Activated gamma-delta T cell treated with Interleukin-2 at 50 U/mL for 16 hours (primary cell): Measurements from ENCODE around the gene ARFGAP1.

ENCODE experiments used
- DNase-seq: peaks from one replicate; pipeline ENCODE4 v3.0.0-alpha.2; 2020

The ARFGAP1 gene

DNA sequence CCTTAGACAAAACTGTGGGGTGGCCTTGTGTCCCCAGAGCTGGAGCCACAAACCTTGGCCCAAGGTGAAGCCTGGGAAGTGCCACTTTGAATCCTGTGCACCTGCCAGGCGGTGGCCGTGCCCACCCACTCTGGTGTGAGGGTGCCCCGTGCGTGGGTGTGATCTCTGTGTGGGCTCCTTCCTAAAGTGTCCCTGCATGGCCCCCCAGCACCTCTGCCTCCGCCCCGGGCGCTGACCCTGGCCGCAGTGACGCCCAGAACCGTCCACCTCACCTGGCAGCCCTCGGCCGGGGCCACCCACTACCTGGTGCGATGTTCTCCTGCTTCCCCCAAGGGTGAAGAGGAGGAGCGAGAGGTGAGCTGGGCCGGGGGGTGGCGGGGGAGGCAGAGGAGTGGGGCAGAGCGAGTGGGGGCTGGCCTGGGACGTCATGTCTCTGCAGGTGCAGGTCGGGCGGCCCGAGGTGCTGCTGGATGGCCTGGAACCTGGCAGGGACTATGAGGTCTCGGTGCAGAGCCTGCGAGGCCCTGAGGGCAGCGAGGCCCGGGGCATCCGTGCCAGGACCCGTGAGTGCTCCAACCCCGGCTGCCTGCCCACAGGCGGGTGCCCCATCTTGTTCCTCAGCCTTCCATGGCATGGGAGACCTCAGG lies 38.7 kb downstream of the ARFGAP1 start:
- no peak for DNase-seq

DNA sequence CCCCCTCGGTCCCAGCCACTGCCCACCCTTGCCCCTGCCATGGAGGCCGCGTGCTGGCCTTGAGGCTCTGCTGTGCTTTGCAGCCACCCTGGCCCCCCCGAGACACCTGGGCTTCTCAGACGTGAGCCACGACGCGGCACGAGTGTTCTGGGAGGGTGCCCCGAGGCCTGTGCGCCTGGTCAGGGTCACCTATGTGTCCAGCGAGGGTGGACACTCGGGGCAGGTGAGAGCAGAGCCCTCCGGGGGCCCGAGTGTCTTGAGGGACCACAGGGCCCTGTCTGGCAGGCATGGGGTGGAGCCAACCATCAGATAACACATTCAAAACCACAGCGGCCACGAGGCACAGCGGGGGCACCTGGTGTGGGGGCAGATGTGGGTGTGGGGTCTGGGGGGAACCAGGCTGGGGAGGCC lies 39.2 kb downstream of the ARFGAP1 start:
- no peak for DNase-seq

DNA sequence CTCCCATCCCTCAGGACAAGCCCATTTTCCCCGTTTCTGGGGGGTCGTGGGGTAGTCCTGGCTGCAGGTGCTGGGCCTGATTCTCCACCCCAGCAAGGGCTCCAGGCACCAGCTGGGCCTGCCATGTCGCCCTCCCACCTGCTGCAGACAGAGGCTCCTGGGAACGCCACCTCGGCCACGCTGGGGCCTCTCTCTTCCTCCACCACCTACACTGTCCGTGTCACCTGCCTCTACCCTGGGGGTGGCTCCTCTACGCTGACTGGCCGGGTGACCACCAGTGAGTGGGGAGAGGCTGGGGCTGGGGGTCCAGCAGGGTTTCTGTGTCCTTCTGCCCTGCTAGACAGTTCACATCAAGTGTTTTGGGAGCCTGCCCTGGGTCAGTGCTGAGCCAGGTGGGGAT lies 39.7 kb downstream of the ARFGAP1 start:
- no peak for DNase-seq

DNA sequence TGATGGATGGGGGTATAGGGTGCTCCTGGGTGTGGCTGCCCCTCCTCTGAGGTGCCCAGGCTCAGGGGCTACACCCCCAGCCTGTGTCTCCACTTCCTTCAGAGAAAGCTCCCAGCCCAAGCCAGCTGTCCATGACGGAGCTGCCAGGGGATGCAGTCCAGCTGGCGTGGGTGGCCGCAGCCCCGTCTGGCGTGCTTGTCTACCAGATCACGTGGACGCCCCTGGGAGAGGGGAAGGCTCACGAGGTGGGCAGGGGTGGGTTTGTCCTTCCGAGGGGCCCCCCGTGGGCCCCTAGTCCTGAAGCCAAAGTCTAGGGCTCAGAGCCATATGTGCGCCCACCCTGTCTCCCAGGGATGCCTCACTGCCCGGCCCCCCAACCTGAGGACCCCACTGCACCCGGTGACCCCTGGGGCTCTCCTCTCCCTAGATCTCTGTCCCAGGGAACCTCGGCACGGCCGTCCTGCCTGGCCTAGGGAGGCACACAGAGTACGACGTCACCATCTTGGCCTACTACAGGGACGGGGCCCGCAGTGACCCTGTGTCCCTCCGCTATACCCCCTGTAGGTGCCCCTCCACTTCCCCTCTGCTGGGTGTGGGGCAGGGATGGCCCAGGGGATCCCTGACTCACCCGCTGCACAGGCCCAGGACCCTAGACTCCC lies 40.2 kb downstream of the ARFGAP1 start:
- no peak for DNase-seq

DNA sequence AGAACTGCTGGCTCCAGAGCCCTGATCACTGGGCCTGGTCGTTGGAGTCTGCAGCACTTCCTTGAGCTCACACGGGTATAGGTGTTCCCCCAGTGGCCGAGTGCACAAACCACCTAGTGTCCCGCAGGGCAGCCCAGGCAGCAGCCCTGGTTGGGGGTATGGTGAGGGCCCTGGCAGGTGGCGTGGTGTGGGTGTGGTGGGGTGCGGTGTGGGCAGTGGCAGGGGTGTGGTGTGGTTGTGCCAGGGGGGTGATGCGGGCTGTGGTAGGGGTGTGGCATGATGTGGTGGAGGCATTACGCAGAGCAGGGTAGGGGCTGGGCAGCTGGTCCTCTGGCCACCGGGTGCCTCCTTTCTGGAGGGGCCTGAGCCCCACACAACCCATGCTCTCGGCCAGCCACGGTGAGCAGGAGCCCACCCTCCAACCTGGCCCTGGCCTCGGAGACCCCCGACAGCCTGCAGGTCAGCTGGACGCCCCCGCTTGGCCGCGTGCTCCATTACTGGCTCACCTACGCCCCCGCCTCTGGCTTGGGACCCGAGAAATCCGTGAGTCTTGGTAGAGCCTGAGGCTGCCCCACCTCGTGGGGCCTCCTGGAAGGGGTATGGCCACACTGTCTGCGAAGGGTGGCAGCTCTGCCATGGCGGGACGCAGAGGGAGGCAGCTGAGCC lies 40.9 kb downstream of the ARFGAP1 start:
- no peak for DNase-seq

DNA sequence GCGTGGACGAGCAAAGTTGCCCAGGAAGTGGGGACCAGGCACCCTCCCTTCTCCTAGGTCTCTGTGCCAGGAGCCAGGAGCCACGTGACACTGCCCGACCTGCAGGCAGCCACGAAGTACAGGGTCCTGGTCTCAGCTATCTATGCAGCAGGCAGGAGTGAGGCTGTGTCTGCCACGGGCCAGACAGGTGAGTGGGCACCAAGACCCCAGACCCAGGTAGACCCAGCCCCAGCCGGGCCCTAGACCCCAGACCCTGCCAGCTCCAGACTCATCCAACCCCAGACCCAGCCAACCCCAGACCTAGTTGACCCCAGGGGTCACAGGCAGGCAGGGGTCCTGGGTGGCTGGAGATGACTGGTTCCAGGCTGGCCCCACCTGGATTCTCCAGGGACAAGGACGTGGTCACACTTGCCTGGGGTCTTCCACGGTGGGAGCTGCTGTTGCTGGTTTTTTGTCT lies 41.4 kb downstream of the ARFGAP1 start:
- no peak for DNase-seq

- no peak for DNase-seq
These were observed 42.1 kb downstream of the ARFGAP1 start for GRCh38 chr20:63314566-63315239.

DNA sequence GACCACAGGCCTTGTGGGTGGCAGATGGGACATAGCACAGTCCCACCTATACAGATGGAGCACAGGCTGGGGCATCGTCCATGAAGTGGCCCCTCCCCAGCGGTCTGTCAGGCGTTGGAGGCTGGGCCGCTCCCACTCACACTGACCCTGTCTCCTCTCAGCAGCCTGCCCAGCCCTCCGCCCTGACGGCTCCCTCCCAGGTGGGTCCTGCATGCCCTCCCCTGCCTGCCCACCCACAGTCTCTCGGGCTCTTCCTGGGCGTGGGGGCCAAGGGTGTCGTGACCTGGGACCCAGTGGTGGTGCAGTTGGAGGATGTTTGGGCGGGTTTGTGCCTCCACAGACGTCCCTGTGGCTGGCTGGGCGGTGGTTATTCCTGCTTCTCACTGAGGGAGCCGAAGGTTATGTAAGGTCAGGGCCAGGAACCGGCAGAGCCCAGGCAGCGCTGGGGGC lies 42.7 kb downstream of the ARFGAP1 start:
- DNase-seq: no peak

DNA sequence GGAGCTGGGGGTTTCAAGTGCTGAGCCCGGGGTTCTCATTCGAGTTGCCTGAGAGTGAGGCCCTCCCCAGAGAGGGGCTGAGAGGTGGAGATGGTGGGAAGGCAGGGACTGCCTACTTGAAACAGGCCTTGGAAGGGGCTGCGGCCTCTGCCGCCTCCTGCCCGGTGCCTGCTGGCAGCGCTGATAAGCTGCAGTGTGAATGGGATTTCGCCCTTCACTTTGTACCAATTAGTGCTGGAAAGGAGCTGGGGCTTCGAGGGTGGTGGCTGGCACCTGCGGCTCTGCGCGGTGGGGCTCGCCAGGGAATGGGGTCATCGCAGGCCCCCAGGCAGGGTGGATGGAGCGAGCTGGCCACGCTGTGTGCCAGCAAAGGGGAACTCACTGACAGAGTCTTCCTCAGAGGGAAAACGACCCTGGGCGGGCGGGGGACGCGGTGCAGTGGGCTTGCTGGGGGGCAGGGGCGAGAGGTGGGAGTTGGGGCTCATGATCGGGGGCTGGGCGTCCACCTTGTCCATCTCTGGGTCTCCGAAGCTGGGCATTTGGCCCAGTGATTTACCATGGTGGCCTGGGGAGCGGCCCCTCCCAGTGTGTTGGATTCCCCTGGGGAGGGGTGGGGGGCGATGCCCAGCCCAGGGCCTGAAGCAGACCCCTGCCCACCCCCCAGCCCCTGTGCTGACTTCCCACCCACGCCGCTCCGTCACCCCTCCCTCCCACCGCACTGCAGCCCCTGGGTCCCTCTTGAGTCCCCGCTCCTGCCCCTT lies 43.3 kb downstream of the ARFGAP1 start:
- DNase-seq: no peak

DNA sequence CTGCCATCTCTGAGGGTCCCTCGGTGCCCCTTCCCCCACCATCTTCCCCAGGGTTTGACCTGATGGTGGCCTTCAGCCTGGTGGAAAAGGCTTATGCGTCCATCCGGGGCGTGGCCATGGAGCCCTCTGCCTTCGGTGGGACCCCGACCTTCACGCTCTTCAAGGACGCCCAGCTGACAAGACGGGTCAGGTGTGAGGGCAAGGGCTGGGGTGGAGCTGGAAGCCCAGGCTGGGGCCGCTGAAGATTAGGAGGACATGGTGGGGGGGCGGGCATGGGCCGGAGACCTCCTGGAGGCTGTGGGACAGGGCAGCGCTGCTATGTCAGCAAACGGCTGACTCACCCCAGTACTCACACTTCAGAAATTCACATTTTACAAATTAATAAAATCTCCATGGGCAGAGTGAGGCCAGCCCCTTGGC lies 43.9 kb downstream of the ARFGAP1 start:
- no peak for DNase-seq

GRCh38 chr20:63317061-63317460 lies 44.4 kb downstream of the ARFGAP1 start:
- no peak for DNase-seq

DNA sequence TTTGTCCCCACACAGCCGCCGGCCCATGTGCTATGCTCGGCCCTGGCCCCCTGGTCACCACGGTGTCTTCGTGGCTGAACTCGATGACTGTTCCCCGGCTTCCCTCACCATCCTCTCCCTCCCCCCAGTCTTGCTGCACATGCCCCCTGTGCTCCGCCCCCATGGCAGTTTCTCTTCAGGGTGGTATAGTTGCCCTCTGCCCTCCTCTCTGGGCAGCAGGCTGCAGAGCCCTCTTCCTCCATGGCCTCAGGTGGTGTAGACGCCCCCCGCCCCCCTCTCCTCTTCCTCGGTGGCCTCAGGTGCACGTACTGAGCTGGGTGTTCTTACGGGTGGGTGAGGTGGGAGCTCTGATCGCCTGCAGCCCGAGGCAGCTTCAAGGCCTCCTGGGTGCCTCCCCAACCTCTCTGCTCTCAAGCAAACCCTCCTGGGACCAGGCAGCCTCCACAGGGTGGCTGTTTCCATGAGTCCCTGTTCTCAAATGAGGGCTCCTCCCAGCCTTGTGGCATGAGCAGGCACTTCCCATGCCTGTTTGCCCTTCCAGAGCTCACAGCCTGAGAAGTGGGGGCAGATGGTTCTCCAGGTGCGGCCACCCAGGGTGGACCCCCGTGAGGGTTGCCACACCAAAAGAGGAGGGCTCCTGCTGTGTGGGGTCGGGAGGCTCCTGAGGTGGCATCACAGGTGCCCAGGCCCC lies 45.1 kb downstream of the ARFGAP1 start:
- DNase-seq: no peak

GRCh38 chr20:63318391-63319163 lies 46.0 kb downstream of the ARFGAP1 start:
- no peak for DNase-seq

DNA sequence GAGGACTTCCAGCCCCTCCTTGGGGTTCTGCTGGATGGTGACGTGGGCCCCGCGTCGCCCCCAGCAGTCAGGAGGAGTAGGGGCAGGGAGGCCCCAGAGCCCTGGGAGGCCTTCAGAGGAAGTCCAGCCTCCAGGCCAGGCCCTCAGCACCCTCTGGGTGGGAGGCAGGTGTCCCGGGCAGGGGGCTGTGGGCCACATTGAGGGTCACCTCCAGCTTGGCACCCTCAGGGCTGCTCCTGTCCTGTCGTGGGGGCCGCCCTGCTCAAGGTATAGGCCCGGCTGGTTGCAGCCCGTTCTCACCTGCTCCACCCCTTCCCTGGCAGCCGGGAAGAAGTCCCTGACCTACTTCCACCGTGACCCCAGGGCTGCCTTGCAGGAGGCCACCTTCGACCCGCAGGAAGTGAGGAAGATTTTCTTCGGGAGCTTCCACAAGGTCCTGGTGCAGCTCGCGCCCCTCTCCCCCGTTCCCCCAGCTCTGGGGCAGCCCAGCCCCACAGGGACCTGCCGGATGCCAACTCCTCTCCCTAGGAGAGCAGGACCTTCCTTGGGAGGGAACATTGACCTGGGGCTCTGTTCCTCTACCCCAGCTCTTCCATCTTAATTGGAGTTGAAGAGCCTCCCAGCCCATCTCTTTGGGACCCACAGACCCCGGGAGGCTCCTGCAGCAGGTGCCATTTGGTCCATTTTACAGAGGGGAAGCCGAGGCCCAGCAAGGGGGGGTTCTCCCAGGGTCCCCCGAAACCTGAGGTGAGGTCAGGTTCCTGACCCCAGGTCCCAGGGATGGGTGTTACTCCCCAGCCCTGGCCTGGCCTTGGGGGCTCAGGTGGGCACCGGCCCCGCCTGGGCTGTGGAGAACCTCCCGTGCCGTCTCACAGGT lies 46.8 kb downstream of the ARFGAP1 start:
- DNase-seq: no peak

GRCh38 chr20:63320041-63320511 lies 47.5 kb downstream of the ARFGAP1 start:
- DNase-seq: no peak

DNA sequence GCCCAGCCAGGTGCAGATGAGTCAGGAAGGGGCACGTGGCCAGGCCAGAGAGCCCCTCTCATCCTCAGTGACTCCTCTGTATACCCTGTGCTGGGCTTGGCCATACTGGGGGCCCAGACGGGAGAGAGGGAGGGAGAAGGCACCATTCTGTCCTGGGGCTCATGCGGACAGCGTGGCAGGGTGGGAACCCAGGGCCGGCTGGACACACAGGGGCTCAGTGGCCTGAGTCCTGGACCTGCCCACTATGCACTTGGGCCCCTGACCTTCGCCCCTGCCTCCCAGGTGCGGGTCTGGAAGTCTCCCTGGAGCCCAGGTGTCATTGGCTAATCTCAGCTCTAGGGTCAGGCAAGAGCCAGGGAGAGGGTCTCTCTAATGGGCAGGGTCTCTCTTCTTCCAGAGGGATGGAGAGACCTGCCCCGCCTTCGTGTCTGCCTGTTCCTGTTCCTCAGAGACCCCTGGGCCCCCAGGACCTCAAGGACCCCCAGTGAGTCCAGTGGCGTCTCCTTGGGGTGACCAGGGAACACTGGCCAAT lies 48.1 kb downstream of the ARFGAP1 start:
- no peak for DNase-seq

- no peak for DNase-seq
These were observed 48.7 kb downstream of the ARFGAP1 start for GRCh38 chr20:63321148-63321831.

DNA sequence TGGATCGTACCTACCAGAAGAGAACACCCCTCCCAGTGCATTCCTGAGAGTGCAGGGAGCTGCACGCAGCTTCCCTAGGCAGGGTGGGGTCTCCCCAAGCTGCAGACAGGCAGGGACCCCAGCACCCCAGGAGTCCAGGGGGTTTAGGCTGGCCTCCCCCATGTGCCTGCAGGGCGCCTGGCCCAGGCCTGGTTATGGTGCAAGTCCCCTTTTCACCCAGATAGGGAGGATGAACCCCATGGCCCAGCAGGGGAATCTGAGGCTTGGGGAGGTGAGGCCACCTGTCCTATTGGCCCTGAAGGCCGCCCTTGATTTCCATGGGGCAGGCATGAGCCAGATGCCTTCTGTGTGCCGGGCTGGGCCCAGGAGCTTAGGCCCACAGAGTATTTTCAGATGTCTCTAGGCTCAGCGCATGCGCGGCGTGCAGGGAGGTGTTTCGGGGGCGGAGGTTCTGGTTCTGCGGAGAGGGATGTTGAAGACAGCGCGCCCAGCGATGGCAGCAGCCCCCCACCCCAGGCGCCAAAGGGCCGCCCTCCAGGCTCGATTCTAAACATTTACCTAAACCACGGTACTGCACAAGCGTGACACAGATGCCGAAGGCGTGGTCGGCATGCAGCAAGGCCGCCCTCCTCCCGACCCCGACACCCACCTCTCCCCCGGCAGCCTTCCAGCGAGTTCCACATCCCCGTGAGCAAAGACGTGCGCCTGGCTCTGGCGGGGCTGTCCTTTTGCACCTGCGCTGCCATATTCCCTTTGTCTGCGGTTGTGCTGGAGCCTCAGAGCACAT lies 49.7 kb downstream of the ARFGAP1 start:
- DNase-seq: no peak

- DNase-seq: no peak
These were observed 50.3 kb downstream of the ARFGAP1 start for GRCh38 chr20:63322933-63323273.
